Epidermal melanocyte (primary cell): ENCODE measurements around the gene NTN5.

Source experiments
- DNase-seq: peaks from one replicate; pipeline ENCODE4 v3.0.0; 2011; ENCODE audit warnings: low spot score; ENCODE audit not compliant: insufficient read length

The NTN5 gene

DNA sequence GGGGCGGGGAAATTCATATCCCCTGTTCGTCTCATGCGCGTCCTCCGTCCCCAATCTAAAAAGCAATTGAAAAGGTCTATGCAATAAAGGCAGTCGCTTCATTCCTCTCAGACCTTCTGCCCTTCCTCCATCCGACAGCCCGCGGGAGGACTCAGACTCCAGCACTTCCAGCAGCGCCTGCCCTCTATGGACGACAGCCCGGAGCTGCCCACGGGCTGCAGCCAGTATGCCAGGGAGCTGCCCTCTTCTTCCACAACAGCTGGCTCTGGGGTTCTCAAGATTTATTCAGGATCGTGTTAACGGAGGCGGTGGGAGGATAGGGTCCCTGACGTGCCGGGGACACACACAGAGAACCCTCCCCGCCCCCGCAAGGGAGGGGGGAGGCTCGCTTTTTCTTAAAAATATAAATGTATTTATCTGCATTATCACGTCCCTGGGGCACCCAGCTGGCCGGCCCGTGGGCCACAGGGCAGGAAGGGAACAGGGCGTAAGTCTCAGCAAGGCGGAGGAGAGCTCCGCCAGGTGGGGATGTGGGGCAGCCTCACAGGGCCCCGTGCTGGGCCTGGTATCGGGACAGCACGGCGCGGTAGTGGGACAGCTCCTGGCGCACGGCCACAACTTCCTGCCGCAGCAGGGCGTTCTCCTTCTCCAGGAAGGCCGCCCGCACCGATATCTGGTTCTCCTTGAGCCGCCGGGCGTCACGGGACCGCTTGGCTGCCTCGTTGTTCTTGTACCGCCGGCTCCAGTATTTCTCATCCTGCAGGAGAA, 42.3 kb downstream of the NTN5 start:
- DNase-seq: no peak

DNA sequence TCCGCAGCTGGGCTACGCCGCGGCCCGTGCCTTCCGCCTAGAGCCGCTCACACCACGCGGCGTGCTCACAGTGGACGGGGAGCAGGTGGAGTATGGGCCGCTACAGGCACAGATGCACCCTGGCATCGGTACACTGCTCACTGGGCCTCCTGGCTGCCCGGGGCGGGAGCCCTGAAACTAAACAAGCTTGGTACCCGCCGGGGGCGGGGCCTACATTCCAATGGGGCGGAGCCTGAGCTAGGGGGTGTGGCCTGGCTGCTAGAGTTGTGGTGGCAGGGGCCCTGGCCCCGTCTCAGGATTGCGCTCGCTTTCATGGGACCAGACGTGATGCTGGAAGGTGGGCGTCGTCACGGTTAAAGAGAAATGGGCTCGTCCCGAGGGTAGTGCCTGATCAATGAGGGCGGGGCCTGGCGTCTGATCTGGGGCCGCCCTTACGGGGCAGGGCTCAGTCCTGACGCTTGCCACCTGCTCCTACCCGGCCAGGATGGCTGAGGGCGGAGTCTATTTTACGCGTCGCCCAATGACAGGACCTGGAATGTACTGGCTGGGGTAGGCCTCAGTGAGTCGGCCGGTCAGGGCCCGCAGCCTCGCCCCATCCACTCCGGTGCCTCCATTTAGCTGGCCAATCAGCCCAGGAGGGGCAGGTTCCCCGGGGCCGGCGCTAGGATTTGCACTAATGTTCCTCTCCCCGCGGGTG, 43.1 kb downstream of the NTN5 start:
- DNase-seq: no peak

DNA sequence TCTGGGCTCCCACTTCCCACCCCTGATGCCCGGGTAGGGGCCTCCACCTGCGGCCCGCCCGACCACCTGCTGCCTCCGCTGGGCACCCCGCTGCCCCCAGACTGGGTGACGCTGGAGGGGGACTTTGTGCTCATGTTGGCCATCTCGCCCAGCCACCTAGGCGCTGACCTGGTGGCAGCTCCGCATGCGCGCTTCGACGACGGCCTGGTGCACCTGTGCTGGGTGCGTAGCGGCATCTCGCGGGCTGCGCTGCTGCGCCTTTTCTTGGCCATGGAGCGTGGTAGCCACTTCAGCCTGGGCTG, 43.6 kb downstream of the NTN5 start:
- no peak for DNase-seq

DNA sequence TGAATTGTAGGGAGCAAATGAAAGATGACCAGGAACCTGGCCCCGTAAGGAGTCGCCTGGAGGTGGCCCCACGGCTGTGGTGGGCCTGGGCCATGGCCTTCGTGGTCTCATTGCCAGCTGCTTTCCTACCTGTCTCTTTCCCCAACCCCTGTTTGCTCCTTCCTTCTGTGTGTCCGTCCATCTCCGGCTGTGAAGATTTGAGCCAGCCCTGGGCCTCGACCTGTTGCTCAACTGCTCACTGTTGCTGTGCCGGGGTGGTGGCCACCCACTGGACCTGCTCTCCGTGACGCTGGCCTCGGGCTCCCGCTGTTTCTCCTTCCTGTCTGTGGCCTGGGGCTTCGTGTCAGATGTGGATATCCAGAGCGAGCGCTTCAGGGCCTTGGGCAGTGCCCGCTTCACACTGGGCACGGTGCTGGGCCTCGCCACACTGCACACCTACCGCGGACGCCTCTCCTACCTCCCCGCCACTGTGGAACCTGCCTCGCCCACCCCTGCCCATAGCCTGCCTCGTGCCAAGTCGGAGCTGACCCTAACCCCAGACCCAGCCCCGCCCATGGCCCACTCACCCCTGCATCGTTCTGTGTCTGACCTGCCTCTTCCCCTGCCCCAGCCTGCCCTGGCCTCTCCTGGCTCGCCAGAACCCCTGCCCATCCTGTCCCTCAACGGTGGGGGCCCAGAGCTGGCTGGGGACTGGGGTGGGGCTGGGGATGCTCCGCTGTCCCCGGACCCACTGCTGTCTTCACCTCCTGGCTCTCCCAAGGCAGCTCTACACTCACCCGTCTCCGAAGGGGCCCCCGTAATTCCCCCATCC, 44.1 kb downstream of the NTN5 start:
- no peak for DNase-seq

DNA sequence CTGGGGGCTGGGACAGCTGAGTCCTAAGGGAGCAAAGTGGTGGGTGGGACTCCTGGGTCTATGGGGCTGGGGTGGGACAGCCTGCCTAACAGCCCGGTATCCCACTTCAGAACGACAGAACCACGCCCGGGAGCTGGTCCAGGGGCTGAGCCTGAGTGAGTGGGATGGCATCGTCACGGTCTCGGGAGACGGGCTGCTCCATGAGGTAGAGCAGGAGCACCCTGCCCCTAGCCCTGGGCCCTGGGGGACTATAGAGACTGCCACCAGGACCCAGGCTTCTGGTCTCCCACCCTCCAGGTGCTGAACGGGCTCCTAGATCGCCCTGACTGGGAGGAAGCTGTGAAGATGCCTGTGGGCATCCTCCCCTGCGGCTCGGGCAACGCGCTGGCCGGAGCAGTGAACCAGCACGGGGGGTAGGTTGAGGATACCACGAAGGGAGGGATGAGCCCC, 44.9 kb downstream of the NTN5 start:
- DNase-seq: no peak

DNA sequence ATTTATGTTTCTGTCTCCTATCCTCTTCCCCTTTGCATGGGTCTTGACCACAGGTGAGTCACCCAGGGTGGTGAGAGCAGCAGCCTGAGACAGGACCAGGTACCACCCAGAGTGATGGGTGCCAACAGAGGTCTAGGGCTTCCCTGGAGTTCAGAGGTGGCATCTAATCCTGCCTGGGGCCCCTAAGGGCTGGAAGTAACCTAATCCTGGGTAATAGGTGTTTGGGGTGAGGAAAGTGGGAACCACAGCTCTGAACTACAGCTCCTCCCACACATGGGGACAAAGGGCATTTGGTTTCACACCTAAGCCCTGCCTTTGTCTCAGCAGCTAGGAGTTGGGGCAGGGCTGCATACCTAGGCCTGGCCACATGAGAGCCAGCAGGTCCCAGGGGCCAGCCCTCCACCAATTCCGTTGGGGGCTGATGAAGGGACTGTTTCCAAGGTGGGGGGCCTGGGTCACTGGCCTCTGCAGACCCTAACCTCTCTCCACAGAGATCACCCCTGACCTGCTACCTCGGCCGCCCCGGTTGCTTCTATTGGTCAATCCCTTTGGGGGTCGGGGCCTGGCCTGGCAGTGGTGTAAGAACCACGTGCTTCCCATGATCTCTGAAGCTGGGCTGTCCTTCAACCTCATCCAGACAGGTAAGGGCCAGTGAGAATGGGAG, 45.5 kb downstream of the NTN5 start:
- DNase-seq: no peak

DNA sequence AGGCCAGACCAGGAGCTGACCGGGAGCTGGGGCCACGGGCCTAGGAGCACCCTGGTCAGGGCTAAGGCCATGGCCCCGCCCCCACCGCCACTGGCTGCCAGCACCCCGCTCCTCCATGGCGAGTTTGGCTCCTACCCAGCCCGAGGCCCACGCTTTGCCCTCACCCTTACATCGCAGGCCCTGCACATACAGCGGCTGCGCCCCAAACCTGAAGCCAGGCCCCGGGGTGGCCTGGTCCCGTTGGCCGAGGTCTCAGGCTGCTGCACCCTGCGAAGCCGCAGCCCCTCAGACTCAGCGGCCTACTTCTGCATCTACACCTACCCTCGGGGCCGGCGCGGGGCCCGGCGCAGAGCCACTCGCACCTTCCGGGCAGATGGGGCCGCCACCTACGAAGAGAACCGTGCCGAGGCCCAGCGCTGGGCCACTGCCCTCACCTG, 46.9 kb downstream of the NTN5 start:
- DNase-seq: no peak

DNA sequence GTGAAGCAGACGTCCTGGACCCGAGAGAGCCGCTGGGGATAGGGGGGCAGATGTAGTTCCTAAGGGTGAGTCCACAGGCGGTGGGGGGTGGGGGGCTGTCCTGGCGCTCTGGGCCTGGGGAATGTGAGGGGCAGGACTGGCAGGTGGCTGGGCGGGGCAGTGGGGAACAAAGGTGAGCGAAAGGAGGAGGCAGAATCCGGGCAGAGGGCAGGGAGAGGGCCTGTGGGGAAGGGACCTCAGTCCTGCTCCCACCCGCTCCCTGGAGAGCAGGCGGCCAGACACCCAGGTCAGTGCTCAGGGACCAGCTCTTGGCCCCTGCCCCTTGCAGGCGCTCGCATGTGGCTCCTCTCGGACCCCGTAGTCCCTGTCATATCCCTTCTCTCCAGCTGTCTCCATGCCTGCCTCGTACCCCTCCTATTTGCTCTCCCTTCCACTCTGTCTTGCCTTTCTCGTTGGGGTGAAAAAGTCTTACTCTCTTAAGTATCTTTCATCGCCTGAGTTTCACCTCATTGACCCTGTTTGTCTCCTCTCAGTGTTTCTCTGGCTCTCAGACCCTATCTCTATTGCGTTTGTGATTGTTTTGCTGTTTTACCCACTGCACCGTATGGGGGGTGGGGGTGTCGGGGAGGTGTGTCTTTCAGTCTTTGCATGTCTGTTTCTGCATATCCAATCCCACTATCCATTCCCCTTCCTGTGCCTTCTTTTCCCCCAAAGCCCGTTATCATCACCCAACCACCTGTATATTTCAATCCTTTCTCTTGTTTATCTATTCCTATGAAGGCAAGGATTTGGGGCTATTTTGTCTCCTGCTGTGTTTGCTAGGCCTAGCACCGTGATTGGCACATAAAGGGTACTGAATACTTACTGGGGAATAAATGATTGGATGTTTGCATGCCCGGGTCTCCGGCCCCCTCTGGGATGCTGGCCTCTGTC, 47.8 kb downstream of the NTN5 start:
- no peak for DNase-seq

DNA sequence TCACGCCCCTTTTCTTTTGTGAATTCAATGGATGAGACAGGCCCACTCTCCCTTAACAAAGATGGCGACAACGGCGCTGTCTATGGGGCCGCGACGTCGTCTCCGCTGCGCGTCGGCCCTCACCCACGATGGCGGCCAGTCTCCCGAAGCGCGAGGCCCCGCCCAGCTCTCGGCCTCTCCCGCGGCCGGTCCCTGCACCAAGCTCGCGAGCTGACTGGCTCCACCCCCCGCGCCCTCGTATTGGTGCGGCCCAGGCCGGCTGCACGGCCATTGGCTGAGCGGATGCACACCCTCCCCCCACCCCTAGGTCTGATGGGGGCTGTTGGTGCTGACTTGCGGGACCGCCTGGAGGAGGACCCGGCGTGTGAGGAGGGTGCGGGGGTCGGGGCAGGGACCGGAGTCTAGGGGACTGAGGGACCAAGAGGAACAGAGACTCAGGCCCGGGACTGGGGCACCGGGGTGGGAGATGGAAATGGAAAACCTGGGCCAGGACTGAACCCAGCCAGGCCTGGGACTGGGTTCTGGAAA, 48.7 kb downstream of the NTN5 start:
- peak; percentile 97 for DNase-seq

DNA sequence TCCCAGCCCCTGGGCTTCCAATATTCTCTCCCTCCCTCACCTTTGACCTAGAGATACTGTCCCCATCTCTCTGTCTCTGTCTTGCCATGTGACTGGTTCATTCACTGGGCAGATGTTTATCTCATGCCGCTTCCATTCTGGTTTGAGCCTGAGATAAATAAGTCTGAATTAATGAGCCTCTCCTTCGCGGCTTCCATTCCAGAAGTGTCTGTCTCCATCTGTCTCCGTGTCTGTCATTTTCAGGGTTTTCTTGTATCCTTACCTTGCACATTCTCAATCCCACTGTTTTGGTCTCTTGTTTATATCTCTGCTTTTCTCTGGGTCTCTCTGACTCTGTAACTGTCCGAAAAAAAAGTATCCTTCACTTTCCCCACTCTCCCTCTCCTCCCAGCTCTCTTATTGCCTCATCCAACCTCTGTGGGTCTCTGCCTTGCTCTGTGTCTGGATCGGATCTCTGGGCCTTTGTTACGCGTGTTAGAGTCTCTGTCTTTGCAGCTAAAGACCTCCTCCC, 49.2 kb downstream of the NTN5 start:
- DNase-seq: no peak

DNA sequence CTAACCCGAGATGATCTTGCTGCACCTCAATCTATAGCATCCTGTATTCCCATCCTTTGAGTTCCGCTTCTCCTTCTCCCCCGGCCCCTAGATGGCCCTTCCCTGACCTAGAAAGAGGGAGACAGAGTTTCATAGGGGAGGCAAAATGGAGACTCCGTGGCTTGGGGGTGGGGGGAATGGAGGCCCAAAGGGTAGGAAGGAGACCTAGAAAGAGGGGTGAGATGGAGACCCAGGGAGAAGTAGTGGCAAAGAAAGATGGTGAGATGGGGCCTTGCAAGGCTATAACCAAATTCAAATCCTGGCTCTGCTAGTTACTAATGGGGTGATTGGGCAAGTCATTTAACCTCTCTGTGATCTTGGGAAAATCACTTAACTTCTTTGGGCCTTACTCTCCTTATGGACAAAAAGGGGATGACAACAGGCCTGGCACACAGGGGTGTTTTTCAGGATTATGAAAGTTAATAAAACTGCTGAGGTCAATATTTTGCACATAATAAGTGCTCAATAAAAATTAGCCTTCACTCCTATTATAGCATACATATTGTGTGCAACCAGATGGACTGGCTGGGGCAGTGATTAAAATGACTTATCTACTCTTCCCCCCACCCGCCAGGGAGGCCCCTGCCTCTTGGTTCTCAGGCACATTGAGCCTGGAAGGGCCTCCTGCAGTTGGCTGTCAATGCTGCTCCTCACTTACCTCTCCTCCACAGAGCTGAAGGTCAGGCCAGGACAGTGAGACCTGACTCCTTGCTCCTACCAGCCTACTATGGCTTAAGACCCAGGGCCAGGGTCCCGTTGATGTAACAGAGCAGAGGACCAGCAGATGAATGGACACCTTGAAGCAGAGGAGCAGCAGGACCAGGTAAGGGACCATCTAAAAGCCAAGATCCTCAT, 52.9 kb downstream of the NTN5 start:
- no peak for DNase-seq

DNA sequence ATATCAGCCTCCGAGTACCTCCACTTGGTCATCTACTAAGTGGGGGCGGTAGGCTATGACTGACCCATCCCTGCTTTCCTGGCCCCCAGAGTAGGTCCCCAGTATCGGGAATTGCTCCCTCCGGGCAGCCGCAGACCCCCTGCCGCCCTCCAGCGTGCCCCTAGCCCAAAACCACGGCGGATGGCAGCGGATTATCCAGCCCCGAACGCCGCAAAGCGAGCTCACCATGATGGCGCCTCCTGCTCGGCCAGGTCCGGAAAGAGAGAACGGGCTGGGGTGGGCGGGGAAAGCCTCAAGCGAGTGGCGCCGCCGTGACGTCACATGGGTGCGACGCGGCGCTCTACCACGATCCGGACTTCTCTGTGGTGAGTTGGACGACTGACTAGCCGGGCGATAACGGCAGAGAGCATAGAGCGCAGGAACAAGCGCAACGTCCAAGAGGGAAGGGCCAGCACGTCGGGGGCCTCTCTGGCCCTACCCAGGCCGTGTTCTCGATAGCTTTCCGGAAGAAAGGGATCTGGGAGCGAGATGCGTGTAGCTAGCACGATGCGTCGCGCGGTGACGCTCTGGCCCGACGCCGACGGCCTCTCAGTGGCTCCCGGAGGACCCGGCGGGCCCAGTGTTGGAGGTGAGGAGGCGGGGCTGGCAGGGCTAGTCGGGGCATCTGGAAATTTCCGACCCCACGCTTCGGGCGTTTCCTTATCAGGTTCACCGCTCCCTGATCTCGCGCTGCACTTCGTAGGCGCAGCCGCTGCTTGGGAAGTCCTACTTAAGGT, 53.7 kb downstream of the NTN5 start, which contains the start of the genes RPL18 and SPHK2:
Gene RPL18, minus strand, starts transcription at position 263 of the 776 bp plus-strand sequence. Its CDS starts 35 bp downstream, at position 228.
Gene SPHK2, plus strand, starts transcription at position 591 of the 776 bp plus-strand sequence. CDS start 1,009 bp downstream, outside the sequence.
- peak; percentile 99 for DNase-seq

DNA sequence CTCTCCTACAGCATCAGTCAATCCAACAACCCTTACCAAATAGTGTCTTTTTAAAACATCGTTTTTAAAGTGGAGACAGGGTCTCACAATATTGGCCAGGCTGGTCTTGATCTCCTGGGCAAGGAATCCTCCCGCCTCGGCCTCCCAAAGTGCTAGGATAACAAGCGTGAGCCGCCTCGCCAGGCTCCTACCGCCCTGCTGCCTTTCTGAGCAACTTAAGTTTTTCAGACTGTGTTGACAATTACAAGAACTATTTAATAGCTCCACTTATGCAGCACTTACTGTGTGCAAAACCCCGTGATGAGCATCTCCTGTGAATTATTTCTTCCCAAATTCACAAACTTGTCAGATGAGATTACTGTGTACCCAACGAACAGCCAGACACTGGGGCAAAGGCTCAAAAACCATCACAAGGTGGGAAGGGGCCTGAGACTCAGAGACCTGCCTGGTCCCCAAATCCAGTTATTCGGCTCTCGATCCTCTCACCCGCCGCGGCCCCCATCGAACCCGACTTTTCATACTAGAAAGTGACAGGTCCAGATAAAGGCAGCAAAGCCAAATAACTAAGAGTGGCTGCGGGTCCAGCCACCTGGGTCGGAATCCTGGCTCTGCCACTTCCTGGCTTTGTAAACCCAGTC, 54.4 kb downstream of the NTN5 start:
- DNase-seq: no peak

DNA sequence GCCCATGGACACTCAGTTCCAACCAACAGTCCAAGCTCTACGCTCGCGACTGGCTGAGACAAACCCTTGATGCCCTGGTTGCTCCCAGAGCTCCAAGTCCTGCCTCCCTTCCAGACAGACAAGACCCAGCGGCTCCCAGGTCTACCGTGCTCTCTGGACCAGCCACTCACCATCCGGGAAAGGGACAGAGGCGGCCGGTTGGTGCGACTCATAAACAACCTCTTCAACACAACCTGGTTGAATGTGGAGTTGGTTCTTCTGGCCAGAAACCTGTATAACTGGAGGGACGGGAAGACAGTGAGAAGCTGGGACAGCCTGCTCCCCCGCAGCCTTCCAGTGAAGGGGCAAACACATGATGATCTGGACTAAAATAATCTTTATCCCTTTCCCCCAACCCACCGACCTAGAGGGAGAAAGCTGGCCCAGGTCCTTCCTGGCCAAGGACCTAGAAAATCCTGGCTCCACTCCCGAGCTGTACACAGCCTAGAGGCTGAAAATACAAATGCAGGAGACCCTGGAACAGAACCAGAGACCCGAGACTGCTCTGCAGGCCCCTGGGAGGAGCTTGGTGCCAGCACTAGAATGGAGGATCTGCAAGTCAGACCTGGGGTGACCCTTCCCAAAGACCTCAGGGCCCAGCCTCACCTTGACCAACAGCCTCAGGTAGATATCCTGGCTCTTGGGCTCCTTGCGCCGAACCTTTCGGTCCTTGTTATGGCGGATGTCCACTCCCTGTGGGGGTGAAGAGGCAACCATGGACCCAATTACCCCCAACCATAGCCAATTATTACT, 55.5 kb downstream of the NTN5 start:
- DNase-seq: no peak

DNA sequence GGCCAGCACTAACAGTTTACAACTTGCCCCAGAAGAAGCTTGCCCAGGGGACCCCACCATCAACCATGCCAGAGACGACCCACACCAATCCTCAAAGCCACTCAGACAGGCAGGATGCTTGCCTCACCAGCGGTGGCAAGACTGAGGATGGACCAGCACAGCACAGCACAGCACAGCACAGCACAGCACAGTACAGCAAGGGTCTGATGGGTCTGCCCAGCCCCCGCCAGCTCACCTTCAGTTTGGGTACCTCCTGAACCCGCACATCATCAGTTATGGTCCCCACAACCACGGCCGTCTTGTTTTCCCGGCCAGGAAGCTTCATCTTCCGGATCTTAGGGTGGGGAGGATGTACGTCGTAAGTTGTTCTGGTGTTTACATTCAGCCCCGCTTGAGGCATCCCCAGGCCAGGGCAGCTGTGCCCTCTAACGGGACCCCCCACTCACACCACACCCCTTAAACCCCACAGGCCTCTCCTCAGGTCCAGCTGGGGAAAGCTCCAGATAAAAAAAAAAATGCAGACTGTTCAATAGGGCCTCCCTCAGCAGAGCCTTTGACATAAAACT, 56.2 kb downstream of the NTN5 start:
- no peak for DNase-seq

DNA sequence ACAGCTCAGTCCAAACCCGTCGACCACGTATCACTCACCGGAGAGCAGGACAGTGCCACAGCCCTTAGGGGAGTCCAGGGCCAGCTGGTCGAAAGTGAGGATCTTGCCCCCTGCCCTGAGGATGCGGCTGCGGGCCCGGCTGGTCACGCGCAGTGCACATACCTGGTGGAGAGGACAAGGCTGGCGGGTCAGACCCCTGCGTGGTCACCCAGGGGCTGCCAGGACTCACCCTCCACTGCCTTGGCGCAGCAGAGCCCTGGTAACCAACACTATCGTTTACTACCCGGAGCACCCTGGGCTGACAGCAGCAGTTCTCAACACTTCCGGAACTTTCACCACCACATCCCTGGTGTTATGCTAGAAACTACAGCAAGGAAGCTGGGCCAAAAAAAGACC, 56.8 kb downstream of the NTN5 start:
- DNase-seq: no peak
